GM21529 (cell line): ENCODE data around the gene VAX1.
"Not testable (repeated sequence)": the region's sequence is repeated elsewhere in the genome, so short reads cannot be mapped to it uniquely, and the experiment has no call there.

ENCODE experiments used
- ATAC-seq: cut with Tn5 transposase; IDR thresholded peaks from one replicate; pipeline ENCODE4 v1.9.1; 2021; ENCODE audit not compliant: unreplicated experiment

Gene VAX1

GRCh38 chr10:117084421-117085246 lies 53.4 kb downstream of the VAX1 start:
- ATAC-seq: not testable (repeated sequence)
